ENCODE results near the gene RNH1. TPM values are rescaled to one million over a fixed set of nuclear protein-coding genes. Genes with fewer than 3 reads are reported as not detected.

RNH1 gene
- polyA plus RNA-seq, 1 of the 3 experiments (the other 2 are of a cell fraction) = 147 TPM

DNA sequence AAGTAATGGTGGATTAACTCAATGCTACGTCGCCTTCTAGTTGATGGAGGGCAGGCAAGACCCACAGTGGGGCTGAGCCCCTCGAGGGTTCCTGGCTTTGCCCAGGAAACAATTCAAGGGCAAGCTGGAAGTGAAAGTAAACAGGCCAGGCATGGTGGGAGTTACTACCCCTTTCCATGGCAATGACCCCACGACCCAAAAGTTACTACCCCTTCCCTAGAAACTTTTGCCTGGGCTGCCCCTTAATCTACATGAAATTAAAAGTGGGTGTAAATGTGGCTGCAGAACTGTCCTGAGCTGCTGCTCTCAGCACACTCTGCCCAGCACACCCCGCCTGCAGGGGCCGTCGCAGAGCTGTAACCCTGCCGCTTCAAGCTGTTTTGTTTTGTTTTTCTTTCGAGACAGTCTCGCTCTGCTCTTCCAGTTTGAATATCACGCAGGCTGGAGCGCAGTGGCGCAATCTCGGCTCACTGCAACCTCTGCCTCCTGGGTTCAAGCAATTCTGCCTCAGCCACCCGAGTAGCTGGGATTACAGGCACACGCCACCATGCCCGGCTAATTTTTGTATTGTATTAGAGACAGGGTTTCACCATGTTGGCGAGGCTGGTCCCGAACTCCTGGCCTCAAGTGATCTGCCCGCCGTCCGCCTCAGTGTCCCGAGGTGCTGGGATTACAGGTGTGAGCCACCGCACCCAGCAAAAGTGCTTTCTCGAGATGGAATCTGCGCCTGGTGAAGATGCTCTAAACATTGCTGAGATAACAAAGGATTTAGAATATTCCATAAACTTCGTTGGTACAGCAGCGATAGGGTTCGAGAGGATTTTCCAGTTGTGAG is 5.9 kb upstream of the RNH1 start:
- H3K9me3 ChIP-seq = peaks cover 7% of the 10 kb centered on the region; the same call in 1 of the 2 replicates
- no peak for DNase-seq
- H3K9ac ChIP-seq = no peak overlapping the region
- no peaks in the 10 kb centered on the region for H3K27me3 ChIP-seq (ENCODE audit: insufficient read depth)
- TF ChIP-seq TEAD4 (IDR thresholded peaks at IDR 0.05; ENCODE audit: borderline replicate concordance, insufficient read depth) = no peak
- TF ChIP-seq EZH2phosphoT487 (IDR thresholded peaks at IDR 0.05; ENCODE audit: borderline replicate concordance, low read depth) = no peak
- no peak for TF ChIP-seq YY1 (IDR thresholded peaks at IDR 0.05; ENCODE audit: low read depth)
- TF ChIP-seq ELF1 (IDR thresholded peaks at IDR 0.05) = no peak
- TF ChIP-seq, protein P1, sequence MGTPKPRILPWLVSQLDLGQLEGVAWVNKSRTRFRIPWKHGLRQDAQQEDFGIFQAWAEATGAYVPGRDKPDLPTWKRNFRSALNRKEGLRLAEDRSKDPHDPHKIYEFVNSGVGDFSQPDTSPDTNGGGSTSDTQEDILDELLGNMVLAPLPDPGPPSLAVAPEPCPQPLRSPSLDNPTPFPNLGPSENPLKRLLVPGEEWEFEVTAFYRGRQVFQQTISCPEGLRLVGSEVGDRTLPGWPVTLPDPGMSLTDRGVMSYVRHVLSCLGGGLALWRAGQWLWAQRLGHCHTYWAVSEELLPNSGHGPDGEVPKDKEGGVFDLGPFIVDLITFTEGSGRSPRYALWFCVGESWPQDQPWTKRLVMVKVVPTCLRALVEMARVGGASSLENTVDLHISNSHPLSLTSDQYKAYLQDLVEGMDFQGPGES (IDR thresholded peaks at IDR 0.05; ENCODE audit: low read depth, low read length) = no peak
- no peak for TF ChIP-seq SIN3A (IDR thresholded peaks at IDR 0.05; ENCODE audit: borderline replicate concordance, low read depth, low read length)
- no peak for TF ChIP-seq CHD2 (IDR thresholded peaks at IDR 0.05; ENCODE audit: low read length, partially characterized antibody)
- TF ChIP-seq JUND (IDR thresholded peaks at IDR 0.05) = no peak
- TF ChIP-seq NRF1 (IDR thresholded peaks at IDR 0.05; ENCODE audit: low read depth, low read length) = no peak
- TF ChIP-seq FOXM1 (IDR thresholded peaks at IDR 0.05; ENCODE audit: low read depth) = no peak
- no peak for TF ChIP-seq GABPA (IDR thresholded peaks at IDR 0.05; ENCODE audit: low read depth)
- TF ChIP-seq, protein P2, sequence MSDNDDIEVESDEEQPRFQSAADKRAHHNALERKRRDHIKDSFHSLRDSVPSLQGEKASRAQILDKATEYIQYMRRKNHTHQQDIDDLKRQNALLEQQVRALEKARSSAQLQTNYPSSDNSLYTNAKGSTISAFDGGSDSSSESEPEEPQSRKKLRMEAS (IDR thresholded peaks at IDR 0.05; ENCODE audit: low read depth) = no peak
- TF ChIP-seq, protein P3, sequence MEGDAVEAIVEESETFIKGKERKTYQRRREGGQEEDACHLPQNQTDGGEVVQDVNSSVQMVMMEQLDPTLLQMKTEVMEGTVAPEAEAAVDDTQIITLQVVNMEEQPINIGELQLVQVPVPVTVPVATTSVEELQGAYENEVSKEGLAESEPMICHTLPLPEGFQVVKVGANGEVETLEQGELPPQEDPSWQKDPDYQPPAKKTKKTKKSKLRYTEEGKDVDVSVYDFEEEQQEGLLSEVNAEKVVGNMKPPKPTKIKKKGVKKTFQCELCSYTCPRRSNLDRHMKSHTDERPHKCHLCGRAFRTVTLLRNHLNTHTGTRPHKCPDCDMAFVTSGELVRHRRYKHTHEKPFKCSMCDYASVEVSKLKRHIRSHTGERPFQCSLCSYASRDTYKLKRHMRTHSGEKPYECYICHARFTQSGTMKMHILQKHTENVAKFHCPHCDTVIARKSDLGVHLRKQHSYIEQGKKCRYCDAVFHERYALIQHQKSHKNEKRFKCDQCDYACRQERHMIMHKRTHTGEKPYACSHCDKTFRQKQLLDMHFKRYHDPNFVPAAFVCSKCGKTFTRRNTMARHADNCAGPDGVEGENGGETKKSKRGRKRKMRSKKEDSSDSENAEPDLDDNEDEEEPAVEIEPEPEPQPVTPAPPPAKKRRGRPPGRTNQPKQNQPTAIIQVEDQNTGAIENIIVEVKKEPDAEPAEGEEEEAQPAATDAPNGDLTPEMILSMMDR (IDR thresholded peaks at IDR 0.05) = no peak
- no peak for TF ChIP-seq TAF1 (IDR thresholded peaks at IDR 0.05; ENCODE audit: borderline replicate concordance, low read depth, low read length)
- peaks cover 4 to 37% of the 10 kb centered on the region in 2 experiments for H3K36me3 ChIP-seq (replicated peaks in 1 of 2; ENCODE audit: control insufficient read depth in 1 of 2, insufficient read depth in 2 of 2, low read length in 1 of 2)
- H3K27ac ChIP-seq (ENCODE audit: low read depth in 2 of 2, low read length in 1 of 2) = no peak overlapping the region
- peaks cover 0 to 2% of the 10 kb centered on the region in 2 experiments; a peak in 1 of 4 replicates for H3K4me1 ChIP-seq (ENCODE audit: control insufficient read depth in 1 of 2, insufficient read depth in 2 of 2, low read depth in 1 of 2, low read length in 1 of 2)
- H2AFZ ChIP-seq (ENCODE audit: low read depth) = no peak overlapping the region
- no peaks in the 10 kb centered on the region for H3K9me2 ChIP-seq
- H4K20me1 ChIP-seq (ENCODE audit: insufficient read depth) = no peaks in the 10 kb centered on the region
- POLR2A ChIA-PET = interaction anchor here (0.6 kb wide), 1 partner anchor 196 kb away, joined by 3 read pairs; no protein-coding TSS in a partner anchor
- no peaks in the 10 kb centered on the region for H3F3A ChIP-seq (replicated peaks; ENCODE audit: insufficient read depth)
- no peak overlapping the region for H3K4me3 ChIP-seq (ENCODE audit: low read depth in 2 of 2, low read length in 1 of 2)
- H3K4me2 ChIP-seq = no peak overlapping the region
- CTCF ChIA-PET = no interaction called here
- 87% methylated on average over 29 of the region's 29 CpGs for WGBS (ENCODE audit: low lambda C conversion rate)
- peaks cover 13% of the 10 kb centered on the region for H3K79me2 ChIP-seq (ENCODE audit: insufficient read depth)

Data from SK-N-SH (cell line).